HG03196 (cell line): ENCODE data around the gene GCC2.
"Not testable (repeated sequence)": the region's sequence is repeated elsewhere in the genome, so short reads cannot be mapped to it uniquely, and the experiment has no call there.

ENCODE experiments used
- ATAC-seq: cut with Tn5 transposase; IDR thresholded peaks from one replicate; pipeline ENCODE4 v1.9.1; 2021; ENCODE audit not compliant: unreplicated experiment

GCC2 gene

DNA sequence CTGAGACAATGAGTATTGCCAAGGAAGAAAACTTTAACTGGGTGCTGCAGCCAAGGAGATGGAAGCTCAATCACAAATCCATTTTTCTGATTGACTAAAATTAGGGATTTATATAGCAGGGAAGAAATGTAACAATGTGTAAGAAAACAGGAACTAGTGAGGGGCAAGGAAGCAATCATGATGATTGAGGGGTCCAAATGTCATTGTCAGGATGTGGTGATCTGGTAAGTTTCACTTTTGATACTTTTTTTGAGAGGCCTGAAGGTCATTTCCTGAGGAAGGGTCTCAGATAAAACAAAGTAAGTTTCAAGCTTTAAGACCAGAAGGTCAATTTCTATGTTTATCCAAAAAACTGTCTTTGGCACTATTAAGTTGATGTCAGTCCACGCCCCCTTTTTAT lies 12.0 kb upstream of the GCC2 start:
- no peak for ATAC-seq

DNA sequence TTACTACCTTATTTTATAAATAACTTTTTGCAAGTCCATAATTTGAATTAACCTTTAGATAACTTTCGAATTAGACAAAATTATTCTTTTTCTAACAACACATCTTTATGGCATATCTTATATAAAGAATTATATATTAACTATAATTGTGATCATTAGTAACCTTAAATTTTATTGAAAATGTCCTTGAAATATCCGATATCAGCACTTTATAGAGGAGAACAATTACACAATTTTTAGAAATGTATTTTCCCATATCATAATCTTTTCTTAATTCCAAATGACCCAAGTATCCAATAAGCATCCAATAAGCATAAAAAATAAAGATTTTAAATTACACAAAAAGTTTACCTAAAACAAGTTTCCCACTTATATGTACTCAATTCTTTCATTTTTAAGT lies 7.3 kb upstream of the GCC2 start:
- no peak for ATAC-seq

DNA sequence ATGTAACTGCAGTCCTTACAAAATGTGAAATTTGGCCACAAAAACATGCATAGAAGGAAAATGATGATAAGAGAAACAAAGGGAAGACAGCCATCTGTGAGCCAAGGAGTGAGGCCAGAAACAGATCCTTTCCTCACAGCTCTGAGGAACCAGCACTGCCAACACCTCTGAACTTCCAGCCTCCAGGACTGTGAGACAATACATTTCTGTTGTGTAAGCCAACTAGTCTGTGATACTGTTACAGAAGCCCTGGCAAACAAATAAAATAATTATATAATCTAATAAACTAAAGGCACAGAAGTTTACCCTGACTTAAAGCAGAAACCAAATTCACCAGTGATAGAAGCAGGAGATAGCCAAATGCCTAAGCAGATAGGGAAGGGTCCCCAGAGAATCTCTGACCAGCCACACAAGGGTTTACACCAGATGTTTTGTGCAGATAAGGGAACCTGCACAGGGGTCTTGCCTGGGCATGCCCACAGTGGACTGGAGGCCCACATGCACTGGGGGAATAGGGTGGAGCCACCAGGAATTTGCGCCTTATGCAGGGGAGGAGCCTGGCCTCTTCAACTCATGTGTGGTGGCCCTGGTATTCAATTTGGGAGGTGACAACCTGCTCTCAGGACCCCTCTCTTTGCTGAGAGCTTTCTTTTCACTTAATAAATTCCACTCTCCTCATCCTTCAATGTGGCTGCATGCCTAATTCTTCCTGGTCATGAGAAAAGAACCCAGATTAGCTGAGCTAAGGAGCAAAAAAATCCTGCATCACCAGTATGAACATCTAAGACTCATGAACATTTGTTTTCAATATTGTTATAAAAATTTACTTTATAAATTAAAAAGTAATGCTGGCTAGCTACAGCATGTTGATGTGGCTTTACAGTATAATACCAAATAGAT lies 3.8 kb upstream of the GCC2 start:
- no peak for ATAC-seq

DNA sequence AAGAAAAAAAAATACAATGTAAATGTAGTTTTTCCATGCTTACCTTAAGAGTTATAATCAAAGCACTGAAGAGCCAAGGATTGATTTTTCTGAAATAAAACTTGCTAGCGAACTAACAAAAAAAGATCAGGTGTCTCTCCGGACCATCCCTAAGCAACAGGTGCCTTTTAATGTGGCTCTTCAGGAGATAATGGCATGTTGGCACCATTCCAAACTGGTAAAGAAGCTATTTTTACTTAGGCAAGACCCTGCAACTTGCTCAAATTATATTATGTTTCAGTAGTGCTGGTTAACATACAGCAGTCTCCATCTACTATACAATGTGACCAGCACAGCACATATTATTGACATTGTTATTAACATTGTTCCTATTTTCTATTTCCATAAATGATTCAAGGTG lies 2.3 kb upstream of the GCC2 start:
- ATAC-seq, result no peak

DNA sequence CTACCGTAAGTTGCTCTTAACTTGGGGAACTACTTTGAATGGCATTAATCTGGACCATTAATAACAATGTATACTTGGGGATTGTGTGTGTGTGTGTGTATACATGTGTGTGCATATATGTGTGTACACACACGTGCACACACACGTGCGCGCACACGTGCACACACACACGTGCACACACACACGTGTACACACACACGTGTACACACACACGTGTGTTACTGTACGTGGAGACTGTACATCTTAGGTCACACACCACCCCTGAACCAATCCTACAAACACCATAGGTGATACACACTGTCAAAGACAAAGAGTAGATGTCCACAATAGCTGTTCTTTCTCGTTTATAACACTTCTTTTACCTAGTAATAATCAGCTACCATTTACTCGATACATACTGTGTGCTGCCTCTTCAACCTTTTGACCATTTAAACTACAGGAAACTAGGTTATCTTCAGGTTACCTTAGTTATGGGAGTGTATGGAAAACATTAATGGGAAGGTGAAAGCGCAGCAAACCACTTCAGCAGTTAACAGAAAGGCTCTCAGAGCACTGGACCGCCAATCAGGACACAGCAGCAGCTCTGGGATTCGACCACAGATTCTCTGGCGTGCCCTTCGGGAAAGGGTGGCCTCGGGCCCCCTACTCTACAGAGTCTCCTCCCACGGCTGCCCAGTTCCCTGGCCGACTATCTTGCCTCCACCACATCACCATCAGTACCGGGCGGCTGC lies 894 bp upstream of the GCC2 start:
- ATAC-seq, result no peak

DNA sequence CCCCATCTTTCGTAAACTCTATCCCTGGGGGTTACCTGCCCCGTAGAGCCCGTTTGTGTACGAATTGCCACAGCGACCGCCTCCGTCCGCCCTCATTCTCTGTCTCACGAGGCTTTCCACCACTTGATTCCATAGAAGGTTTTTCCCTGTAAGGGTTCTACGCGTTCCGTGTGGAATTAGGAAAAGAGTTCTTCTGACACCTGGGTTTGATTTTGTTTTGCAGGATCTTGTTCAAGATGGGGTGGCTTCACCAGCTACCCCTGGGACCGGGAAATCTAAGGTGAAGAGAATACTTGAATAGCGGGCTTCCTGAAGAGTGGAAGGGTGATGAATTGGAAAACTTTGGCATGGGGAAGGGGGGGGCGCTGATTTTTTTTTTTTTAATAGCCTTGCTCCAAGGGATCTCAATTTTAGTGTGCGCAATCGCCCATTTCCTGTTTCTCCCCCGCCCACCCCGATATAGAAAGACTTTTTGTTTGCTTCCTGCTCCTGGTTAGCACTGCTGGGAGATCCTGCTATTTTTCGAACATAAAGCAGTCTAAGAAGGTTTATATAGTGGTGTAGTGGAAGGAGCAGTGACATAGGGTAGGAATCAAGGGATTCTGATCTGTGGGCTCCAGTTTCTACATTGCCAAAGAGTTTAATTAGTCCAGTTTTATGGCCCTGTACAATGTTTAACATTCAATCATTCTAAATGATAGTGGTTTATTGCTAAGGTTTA lies 564 bp downstream of the GCC2 start:
- no peak for ATAC-seq

DNA sequence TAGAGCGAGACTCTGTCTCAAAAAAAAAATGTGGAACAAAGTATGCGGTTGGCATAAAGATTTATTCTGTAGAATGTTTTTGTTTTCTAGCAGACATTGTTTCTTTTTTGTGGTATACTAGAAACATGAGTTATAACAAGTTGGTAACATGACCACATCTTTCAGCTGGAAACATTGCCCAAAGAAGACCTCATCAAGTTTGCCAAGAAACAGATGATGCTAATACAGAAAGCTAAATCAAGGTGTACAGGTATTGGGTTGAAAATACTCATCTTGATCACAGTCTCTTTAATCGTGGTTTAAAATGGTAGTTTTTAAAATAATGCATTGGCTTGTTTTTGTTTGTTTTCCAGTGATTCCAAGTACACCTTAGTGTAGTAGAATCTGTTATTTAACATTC lies 1.9 kb downstream of the GCC2 start:
- ATAC-seq, result no peak

DNA sequence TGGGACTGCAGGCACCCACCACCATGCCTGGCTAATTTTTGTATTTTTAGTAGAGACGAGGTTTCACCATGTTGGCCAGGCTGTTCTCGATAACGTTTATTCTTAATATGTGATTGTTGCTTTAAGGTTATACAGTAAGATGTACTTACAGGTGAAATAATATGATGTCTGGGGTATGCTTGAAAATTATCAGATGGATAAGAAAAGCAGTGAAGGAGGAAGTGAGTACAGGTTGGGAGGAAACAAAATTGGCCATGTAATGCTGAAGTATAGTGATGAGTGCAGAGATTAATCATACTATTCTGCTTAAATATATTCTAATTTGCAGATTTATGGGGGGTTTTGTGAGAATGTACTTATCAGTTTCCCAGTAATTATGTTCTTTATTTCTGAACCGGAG lies 3.0 kb downstream of the GCC2 start:
- ATAC-seq, result no peak

DNA sequence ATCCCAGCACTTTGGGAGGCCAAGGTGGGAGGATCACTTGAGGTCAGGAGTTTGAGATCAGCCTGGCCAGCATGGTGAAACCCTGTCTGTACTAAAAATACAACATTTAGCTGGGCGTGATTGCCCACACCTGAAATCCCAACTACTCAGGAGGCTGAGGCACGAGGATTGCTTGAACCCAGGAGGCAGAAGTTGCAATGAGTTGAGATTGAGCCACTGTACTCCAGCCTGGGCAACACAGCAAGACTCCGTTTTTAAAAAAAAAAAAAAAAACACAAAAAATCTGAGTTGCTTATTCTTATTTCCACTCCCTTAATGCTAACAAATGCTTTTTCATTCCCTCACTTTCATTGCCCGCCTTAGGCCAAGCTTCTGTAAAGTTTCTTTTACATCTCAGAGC lies 4.5 kb downstream of the GCC2 start:
- ATAC-seq, result not testable (repeated sequence)

DNA sequence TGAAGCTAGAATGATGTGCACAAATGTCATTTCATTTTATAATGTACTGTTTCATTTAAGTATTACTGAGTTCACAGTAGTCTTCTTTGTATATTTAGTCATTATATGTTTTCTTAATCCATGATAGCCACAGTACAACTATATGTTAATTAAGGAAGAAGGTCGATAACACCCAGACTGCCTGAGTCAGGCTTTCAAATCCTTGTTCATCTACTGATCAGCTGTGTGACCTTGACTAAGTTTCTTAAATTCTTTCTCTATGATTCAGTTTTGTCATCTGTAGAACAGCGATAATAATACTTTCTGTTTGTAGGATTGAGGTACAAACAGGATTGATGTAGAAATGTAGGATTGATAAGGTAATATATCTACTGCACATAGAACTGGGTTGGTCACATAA lies 5.4 kb downstream of the GCC2 start:
- no peak for ATAC-seq

DNA sequence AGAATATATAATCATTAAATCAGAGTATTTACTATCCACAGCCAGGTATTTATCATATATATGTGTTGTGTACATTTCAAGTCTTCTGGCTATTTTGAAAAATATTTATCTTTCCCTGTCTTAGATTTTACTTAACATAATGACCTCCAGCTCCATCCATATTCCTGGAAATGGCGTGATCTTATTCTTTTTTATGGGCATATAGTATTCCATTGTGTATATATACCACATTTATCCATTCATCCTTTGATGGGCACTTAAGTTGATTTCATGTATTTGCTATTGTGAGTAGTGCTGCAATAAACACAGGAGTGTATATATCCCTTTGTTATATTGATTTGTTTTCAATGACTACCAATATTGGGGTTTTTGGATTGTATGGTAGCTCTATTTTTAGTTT lies 6.6 kb downstream of the GCC2 start:
- no peak for ATAC-seq

DNA sequence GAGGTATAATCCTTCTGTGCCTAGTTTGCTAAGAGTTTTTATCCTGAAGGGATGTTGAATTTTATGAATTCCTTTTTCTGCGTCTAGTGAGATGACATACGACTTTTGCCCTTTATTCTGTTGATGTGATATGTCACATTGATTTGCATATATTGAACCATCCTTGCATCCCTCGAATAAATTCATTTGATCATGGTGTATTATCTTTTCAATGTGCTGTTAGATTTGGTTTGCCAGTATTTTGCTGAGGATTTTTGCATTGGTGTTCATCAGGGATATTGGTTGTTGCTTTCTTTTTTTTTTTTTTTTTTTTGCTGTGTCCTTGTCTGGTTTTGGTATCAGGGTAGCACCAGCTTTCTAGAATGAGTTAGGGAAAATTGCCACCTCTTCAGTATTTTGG lies 9.1 kb downstream of the GCC2 start:
- no peak for ATAC-seq

DNA sequence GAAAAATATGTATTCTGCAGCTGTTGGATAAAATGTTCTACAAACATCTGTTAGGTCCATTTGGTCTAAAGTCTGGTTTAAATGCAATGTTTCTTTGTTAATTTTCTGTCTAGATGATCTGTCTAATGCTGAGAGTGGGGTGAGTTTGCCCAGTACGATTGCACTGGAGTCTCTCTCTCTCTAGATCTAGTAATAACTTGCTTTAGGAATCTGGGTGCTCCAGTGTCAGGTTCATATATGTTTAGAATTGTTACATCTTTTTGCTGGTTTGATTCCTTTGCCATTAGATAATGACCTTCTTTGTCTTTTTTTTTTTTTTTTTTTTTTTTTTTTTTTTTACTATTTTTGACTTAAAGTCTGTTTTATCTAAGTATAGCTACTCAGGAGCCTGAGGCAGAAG lies 10.4 kb downstream of the GCC2 start:
- no peak for ATAC-seq

DNA sequence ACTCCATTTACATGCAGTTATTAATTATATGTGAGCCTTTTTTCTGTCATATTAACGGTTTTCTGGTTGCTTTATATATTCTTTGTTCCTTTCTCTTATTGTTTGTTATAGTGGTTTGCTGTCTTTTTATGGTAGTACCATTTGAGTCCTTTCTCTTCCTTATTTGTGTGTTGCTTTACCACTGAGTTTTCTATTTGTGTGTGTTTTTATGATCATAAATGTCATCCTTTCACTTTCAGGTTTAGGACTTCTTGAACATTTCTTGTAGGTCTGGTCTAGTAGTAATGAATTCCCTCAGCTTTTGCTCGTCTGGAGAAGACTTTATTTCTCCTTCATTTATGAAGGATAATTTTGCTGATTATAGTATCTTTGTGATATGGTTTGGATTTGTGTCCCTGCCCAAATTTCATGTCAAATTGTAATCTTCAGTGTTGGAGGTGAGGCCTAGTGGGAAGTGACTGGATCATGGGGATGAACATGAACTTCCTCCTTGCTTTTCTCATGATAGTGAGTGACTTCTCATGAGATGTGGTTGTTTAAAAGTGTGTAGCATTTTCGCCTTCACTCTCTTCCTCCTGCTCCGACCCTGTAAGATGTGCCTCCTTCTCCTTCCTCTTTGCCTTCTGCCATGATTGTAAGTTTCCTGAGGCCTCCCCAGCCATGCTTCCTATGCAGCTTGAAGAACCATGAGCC lies 11.5 kb downstream of the GCC2 start:
- ATAC-seq, result peak; percentile 70

DNA sequence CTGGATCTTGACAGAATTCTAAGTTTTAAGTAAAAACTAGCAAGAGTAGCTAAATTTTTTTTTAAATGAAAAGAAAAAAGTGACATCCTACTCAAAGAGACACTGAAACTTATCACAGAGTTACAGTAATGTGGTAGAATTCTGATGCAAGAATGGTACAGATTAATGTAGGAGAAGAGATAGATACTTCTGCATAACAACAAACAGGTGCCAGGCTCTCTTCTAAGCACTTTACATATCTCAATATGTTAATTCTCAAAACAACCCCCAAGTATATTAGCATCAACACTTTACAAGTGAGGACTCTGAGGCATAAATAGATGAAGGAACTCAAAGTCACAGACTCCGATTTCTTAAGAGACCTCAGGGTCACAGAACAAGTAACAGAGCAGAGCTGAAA lies 28.1 kb downstream of the GCC2 start:
- no peak for ATAC-seq

DNA sequence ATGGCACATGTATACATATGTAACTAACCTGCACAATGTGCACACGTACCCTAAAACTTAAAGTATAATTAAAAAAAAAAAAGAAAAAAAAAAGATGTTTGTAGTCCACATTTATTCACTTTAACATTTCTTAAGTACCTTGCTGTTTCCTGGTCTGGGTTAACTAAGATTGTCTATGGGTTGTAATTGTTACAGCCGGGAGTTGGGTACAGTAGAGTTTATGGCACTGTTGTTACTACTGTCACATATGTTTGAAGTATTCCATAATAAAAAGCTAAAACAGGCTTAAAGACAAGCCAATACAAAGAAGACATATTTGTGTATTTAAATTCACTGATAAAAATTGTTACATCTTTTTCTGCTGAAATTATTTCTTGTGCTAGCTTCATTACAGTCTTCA lies 36.2 kb downstream of the GCC2 start:
- no peak for ATAC-seq

DNA sequence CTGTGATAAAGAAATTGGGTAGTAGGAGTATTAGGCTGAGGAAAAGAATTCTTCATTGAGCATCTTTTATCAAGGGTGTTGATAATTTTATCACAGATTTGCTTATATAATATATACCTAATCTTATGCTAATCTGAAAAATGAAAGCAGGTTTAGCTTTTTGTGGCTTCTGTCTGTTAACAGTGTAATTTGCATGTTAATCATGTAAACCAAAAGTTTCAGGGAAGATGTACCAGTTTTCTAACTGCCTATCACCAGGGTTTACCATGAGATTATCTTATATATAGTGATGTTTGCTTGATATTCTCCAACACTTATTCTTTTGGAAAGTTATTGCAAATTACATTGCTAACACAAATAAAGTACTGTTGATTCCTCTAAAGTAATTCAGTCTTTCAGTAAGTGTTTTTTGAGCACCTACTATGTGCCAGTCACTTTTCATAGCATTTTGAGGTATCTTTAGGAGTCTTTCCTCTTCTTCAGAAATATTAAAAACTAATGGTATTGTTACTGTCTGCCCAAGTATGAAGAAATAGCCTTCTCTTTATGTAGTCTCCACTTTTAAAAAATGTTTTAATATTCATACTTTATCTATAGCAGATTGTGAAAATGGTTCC lies 41.6 kb downstream of the GCC2 start:
- no peak for ATAC-seq

DNA sequence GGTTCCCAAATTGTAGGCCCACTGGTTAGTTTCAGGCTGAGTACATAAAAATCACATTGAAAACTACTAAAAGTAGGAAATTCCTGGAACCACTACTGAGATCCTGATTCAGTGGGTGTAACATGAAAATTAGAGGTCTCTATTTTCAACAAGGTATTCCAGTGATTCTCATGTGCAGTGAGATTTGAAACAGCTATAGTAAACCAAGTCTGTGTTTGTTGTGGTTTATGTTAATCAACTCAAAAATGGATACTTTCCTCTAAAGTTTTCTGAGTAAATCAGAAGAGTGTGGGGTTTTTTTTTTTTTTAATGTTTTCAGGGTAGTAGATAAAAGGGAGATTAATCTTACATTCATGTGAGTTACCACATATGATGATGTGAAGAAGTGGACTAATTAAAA lies 42.8 kb downstream of the GCC2 start:
- ATAC-seq, result no peak

DNA sequence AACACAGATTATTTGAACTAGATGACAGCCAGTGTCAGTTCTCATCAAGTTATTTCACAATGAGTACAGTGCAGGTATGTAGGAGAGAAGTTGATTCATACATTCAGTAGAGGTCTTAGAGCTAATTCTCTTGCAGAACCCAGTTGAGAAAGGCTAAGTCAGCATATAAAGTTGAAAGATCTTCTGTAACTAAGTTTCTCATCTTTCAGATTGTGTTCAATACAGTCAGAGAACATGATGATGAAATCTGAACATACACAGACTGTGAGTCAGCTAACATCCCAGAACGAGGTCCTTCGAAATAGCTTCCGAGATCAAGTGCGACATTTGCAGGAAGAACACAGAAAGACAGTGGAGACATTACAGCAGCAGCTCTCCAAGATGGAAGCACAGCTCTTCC lies 43.4 kb downstream of the GCC2 start:
- ATAC-seq, result no peak

DNA sequence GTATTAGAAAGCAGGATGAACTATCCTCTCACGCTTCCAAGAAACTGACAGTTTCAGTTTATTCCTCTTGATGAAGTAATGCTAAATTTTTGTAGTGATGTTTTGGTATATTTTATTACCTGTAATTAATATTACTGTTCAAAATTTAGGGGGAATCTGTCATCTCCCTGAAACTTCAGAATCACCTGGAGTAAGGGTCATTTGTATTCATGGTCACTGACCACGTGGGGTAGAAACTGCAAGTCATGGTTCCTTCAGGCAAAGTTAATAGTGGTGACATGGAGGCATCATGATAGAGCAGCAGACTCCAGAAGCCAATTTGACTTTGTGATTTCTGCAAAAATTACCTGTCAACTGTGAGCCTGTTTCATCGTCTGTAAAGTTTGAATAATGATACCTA lies 47.2 kb downstream of the GCC2 start:
- ATAC-seq, result not testable (repeated sequence)

DNA sequence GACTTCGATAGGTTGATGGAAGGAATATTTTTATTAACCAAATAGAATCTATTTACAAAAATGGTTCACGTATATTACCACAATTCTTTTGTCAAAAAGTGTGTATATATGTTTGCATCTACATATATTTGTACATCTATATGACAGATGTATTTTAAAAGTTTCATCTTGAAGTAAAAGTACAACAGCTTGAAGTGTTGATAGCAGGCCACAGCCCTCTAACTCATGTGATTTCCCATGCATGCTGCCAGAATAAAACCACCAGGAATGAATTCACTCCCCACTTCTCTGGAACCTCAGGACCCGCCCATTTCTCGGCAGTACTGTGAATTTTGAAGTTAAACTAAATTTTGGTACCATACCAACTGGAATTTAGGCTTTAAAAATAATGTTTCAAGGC lies 58.6 kb downstream of the GCC2 start:
- ATAC-seq, result not testable (repeated sequence)
